ENCODE measurements around the gene MEAK7. TPM values are rescaled to one million over a fixed set of nuclear protein-coding genes. Genes with fewer than 3 reads are reported as not detected.

MEAK7 gene
- total and polyA plus RNA-seq, 2 of the 4 experiments (the other 2 are of a cell fraction), result 27.4 to 39.0 TPM

GRCh38 chr16:84528322-84528721, 23.9 kb upstream of the MEAK7 start:
- ATAC-seq (ENCODE audit: low read depth) (no peak), DNase-seq (no peak)
- Histone ChIP-seq H3K36me3 (ENCODE audit: control insufficient read depth, insufficient read depth, low read length) (no peaks in the 10 kb centered on the region), H3K14ac (replicated peaks; ENCODE audit: low read depth, low read length) (no peak overlapping the region; the same call in 1 of the 2 replicates), H3K27ac (ENCODE audit: insufficient read depth, low read length) (no peak overlapping the region), H4K5ac (ENCODE audit: low read depth, low read length) (no peak overlapping the region), H2BK120ac (ENCODE audit: low read depth, low read length) (no peak overlapping the region), H3K4me3 (ENCODE audit: insufficient read depth, low read depth, low read length) (no peak overlapping the region), H4K91ac (ENCODE audit: insufficient read depth, low read depth, low read length) (no peak overlapping the region), H2BK15ac (ENCODE audit: low read depth, low read length) (no peak overlapping the region; the same call in 2 of the 3 replicates), H3K79me1 (ENCODE audit: low read depth in 1 of 2, low read length in 2 of 2) (no peaks in the 10 kb centered on the region; a peak in 1 of 4 replicates), H3K9me3 (ENCODE audit: control insufficient read depth, insufficient read depth, low read length) (peaks cover 7% of the 10 kb centered on the region), H3K23ac (ENCODE audit: low read depth, low read length) (no peak overlapping the region), H3K9ac (ENCODE audit: low read depth, low read length) (no peak overlapping the region), H3K4ac (ENCODE audit: low read depth, low read length) (no peak overlapping the region), H3K4me2 (ENCODE audit: low read depth, low read length) (no peak overlapping the region), H2BK5ac (ENCODE audit: low read depth, low read length, poor library complexity, severe bottlenecking) (no peak overlapping the region), H4K8ac (ENCODE audit: low read depth in 2 of 2, low read length in 2 of 2) (no peak overlapping the region), H2AK5ac (ENCODE audit: low read depth, low read length) (peak overlapping the region; percentile 62; the same call in 1 of the 2 replicates), H3K18ac (ENCODE audit: low read depth, low read length) (no peak overlapping the region), H3K27me3 (ENCODE audit: control insufficient read depth, insufficient read depth, low read length) (no peaks in the 10 kb centered on the region), H2AK9ac (replicated peaks; ENCODE audit: low read depth, low read length, poor library complexity) (no peak overlapping the region), H3K9me1 (ENCODE audit: insufficient read depth, low read length) (peaks cover 17% of the 10 kb centered on the region), H2AFZ (replicated peaks; ENCODE audit: low read length, poor library complexity) (no peak overlapping the region), H3K4me1 (ENCODE audit: control insufficient read depth, insufficient read depth, low read length) (peaks cover 19% of the 10 kb centered on the region), H2BK20ac (ENCODE audit: low read depth, low read length) (no peak overlapping the region), H3K56ac (ENCODE audit: extremely low read depth, insufficient read depth, low read length) (no peak overlapping the region), H4K20me1 (ENCODE audit: insufficient read depth, low read length) (no peaks in the 10 kb centered on the region)
- no CpG with 5 or more reads among the region's 6 CpGs for WGBS, 2 experiments (ENCODE audit: extremely low coverage in 2 of 2, insufficient read length in 1 of 2)
- intact Hi-C loops (cut with micrococcal nuclease) (no loop called here), in situ Hi-C loops (cut with MboI; ENCODE audit: low sequenced_read_pairs) (no loop called here), dilution Hi-C loops (cut with HindIII; ENCODE audit: low sequenced_read_pairs, unreplicated experiment) (no loop called here)
- no peak for TF ChIP-seq NFE2L2 (IDR thresholded peaks at IDR 0.05; ENCODE audit: low read depth, low read length)
- TF ChIP-seq RCOR1 (IDR thresholded peaks at IDR 0.05; ENCODE audit: insufficient replicate concordance, low read length), result no peak
- TF ChIP-seq CEBPB (IDR thresholded peaks at IDR 0.05; ENCODE audit: low read depth, low read length), result no peak
- TF ChIP-seq MAFK (IDR thresholded peaks at IDR 0.05; ENCODE audit: low read depth, low read length), result no peak
- no peak for TF ChIP-seq BHLHE40 (IDR thresholded peaks at IDR 0.05; ENCODE audit: low read depth, low read length)
- no peak for TF ChIP-seq CHD1 (IDR thresholded peaks at IDR 0.05; ENCODE audit: low read depth, low read length)
- no peak for TF ChIP-seq POLR2A (IDR thresholded peaks at IDR 0.05; ENCODE audit: low read depth, low read length)
- TF ChIP-seq SMC3 (IDR thresholded peaks at IDR 0.05; ENCODE audit: low read depth, low read length), result no peak
- no TSS peak for BruUV-seq (replicated peaks)
- ChIA-PET CTCF (no interaction called here), POLR2A (ENCODE audit: unreplicated experiment) (no interaction called here)
